Measurements from ENCODE around the gene TRABD2B.

DNA sequence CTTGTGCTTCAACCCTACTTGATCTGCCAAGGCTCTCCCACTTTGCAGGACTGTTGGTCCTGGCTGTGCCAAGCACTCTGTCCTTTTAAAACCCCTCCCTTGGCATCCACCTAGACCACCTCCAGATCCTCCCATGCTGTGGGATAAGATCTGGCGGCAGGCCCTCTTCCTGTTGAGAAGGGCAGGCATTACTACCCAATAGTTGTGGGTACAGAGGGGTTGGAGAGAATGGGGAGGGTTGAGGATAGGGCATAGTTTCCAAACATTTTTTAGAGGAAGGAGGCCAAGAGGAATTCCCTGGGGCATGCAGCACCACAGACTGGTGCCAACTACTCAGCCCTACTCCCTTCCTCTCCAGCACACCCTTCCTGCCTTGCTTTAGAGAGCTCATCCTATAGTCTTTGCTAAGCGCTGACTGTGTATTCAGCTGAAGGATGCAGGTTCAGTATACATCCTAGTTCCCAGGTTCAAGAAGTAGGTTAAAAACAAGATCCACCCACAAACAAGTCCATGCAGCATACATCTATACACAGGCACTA is 70.7 kb downstream of the TRABD2B start:
- TF ChIP-seq POLR2A (IDR thresholded peaks at IDR 0.05; ENCODE audit: borderline replicate concordance, extremely low read depth, insufficient read depth, insufficient read length) (no peak), EZH2 (IDR thresholded peaks at IDR 0.05) (no peak)

Measured in HCT116 (cell line).